Measurements from ENCODE around the gene YIPF4.
"Not testable (repeated sequence)": the region's sequence is repeated elsewhere in the genome, so short reads cannot be mapped to it uniquely, and the experiment has no call there.

The YIPF4 gene

GRCh38 chr2:32290000-32290339, 12.3 kb downstream of the YIPF4 start:
- H3K27me3 Mint-ChIP-seq (ENCODE audit: low read depth, poor library complexity): no peaks in the 10 kb centered on the region
- H3K36me3 Mint-ChIP-seq (ENCODE audit: low read depth): peaks cover 46% of the 10 kb centered on the region
- no peaks in the 10 kb centered on the region for H3K4me1 Mint-ChIP-seq
- TF ChIP-seq CTCF (IDR thresholded peaks at IDR 0.05): no peak
- H3K9me3 Mint-ChIP-seq: peaks cover 19% of the 10 kb centered on the region
- H3K27ac Mint-ChIP-seq: no peak overlapping the region
- no peak overlapping the region for H3K4me3 Mint-ChIP-seq
- no peak for DNase-seq

GRCh38 chr2:32291746-32292145, 14.0 kb downstream of the YIPF4 start:
- H3K4me3 Mint-ChIP-seq: no peak overlapping the region
- no peaks in the 10 kb centered on the region for H3K27me3 Mint-ChIP-seq (ENCODE audit: low read depth, poor library complexity)
- peaks cover 29% of the 10 kb centered on the region for H3K9me3 Mint-ChIP-seq
- TF ChIP-seq CTCF (IDR thresholded peaks at IDR 0.05): no peak
- peaks cover 50% of the 10 kb centered on the region for H3K36me3 Mint-ChIP-seq (ENCODE audit: low read depth)
- H3K4me1 Mint-ChIP-seq: no peaks in the 10 kb centered on the region
- H3K27ac Mint-ChIP-seq: no peak overlapping the region
- no peak for DNase-seq

- H3K4me1 Mint-ChIP-seq; H3K4me3 Mint-ChIP-seq; DNase-seq; H3K27ac Mint-ChIP-seq; H3K27me3 Mint-ChIP-seq (ENCODE audit: low read depth, poor library complexity): not testable (repeated sequence)
- Mint-ChIP-seq H3K36me3 (ENCODE audit: low read depth) (peaks cover 53% of the 10 kb centered on the region), H3K9me3 (peaks cover 29% of the 10 kb centered on the region)
Observed at GRCh38 chr2:32293493-32293892, 15.8 kb downstream of the YIPF4 start.

GRCh38 chr2:32293966-32294562, 16.4 kb downstream of the YIPF4 start:
- H3K9me3 Mint-ChIP-seq: peaks cover 29% of the 10 kb centered on the region
- H3K27ac Mint-ChIP-seq; H3K4me1 Mint-ChIP-seq; DNase-seq; H3K4me3 Mint-ChIP-seq; H3K27me3 Mint-ChIP-seq (ENCODE audit: low read depth, poor library complexity): not testable (repeated sequence)
- peaks cover 56% of the 10 kb centered on the region for H3K36me3 Mint-ChIP-seq (ENCODE audit: low read depth)

GRCh38 chr2:32310577-32310976, 32.9 kb downstream of the YIPF4 start:
- Mint-ChIP-seq H3K27ac (no peak overlapping the region), H3K27me3 (ENCODE audit: low read depth, poor library complexity) (no peaks in the 10 kb centered on the region), H3K4me1 (no peaks in the 10 kb centered on the region), H3K9me3 (no peaks in the 10 kb centered on the region), H3K4me3 (no peak overlapping the region), H3K36me3 (ENCODE audit: low read depth) (peaks cover 31% of the 10 kb centered on the region)
- DNase-seq: no peak
- no peak for TF ChIP-seq CTCF (IDR thresholded peaks at IDR 0.05)

GRCh38 chr2:32314886-32315285, 37.2 kb downstream of the YIPF4 start:
- Mint-ChIP-seq H3K9me3 (no peaks in the 10 kb centered on the region), H3K4me3 (no peak overlapping the region), H3K27me3 (ENCODE audit: low read depth, poor library complexity) (peaks cover 5% of the 10 kb centered on the region), H3K4me1 (no peaks in the 10 kb centered on the region), H3K27ac (no peak overlapping the region), H3K36me3 (ENCODE audit: low read depth) (peaks cover 21% of the 10 kb centered on the region)
- no peak for DNase-seq
- no peak for TF ChIP-seq CTCF (IDR thresholded peaks at IDR 0.05)

GRCh38 chr2:32328679-32329078, 51.0 kb downstream of the YIPF4 start:
- H3K4me1 Mint-ChIP-seq: not testable (repeated sequence)

GRCh38 chr2:32329180-32329980, 51.7 kb downstream of the YIPF4 start:
- not testable (repeated sequence) for H3K9me3 Mint-ChIP-seq; H3K27me3 Mint-ChIP-seq (ENCODE audit: low read depth, poor library complexity); H3K4me3 Mint-ChIP-seq; H3K36me3 Mint-ChIP-seq (ENCODE audit: low read depth); H3K4me1 Mint-ChIP-seq; H3K27ac Mint-ChIP-seq; DNase-seq

More at GRCh38 chr2:32328679-32329078, 51.0 kb downstream of the YIPF4 start:
- H3K27me3 Mint-ChIP-seq (ENCODE audit: low read depth, poor library complexity); H3K4me3 Mint-ChIP-seq; H3K36me3 Mint-ChIP-seq (ENCODE audit: low read depth); H3K9me3 Mint-ChIP-seq; DNase-seq; H3K27ac Mint-ChIP-seq: not testable (repeated sequence)

Data from nephron progenitor cell (in vitro differentiated cells).